ENCODE measurements around the gene CLN3.

DNA sequence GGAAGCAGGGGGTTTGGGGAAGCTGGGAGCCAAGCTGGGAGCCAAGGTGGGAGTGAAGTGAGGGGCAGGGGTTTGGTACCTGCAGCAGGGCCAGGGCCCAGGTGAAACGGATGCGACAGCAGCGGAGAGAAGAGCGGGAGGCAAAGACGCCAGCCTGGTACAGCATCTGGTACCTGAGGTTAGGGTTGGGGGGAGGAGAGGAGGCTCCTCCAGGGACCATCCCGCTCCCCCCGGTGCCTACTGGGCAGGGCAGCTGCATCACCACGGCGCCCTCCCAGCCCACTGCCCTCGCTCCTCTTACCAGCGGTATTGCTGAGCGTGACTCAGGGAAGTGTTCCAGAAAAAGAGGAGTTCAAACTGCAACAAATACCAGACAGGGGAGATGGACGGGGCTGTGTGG is 9.8 kb downstream of the CLN3 start:
- TF ChIP-seq, protein P1, sequence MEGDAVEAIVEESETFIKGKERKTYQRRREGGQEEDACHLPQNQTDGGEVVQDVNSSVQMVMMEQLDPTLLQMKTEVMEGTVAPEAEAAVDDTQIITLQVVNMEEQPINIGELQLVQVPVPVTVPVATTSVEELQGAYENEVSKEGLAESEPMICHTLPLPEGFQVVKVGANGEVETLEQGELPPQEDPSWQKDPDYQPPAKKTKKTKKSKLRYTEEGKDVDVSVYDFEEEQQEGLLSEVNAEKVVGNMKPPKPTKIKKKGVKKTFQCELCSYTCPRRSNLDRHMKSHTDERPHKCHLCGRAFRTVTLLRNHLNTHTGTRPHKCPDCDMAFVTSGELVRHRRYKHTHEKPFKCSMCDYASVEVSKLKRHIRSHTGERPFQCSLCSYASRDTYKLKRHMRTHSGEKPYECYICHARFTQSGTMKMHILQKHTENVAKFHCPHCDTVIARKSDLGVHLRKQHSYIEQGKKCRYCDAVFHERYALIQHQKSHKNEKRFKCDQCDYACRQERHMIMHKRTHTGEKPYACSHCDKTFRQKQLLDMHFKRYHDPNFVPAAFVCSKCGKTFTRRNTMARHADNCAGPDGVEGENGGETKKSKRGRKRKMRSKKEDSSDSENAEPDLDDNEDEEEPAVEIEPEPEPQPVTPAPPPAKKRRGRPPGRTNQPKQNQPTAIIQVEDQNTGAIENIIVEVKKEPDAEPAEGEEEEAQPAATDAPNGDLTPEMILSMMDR (IDR thresholded peaks at IDR 0.05) = no peak
- no peak for TF ChIP-seq SIN3A (IDR thresholded peaks at IDR 0.05; ENCODE audit: borderline replicate concordance, insufficient read depth, low read depth, low read length)

Data from Panc1 (cell line).